Naive thymus-derived CD8-positive, alpha-beta T cell (primary cell): ENCODE measurements around the gene MXI1. TPM values are rescaled to one million over a fixed set of nuclear protein-coding genes. Genes with fewer than 3 reads are reported as not detected.

Experiments used
- ATAC-seq, 2 donors: fragments of 150-1000 bp; cut with Tn5 transposase in 1 of 2; sonication (Bioruptor Pico), chemical (Tn5 transposase) in 1 of 2; 1 replicate in 1 of 2; 2 replicates in 1 of 2; pipeline ENCODE4 v1.10.0; 2021; ENCODE audit warnings: mild to moderate bottlenecking in 2 of 2, moderate library complexity in 2 of 2
- POLR2A ChIA-PET: fragments of 350-600 bp; sonication (Branson Sonifier 250); formaldehyde crosslinking; loops from one replicate; lab custom pipeline; 2021; ENCODE audit warnings: antibody characterized with exemption; lab: Charles Lee
- DNase-seq, 10 donors: peaks; one replicate each; pipeline versions ENCODE4 v3.0.0 to v3.0.0-alpha.2; 2020 to 2022
- H3K27ac Mint-ChIP-seq, 10 donors: one replicate each; pipeline ENCODE4 v1.8.0; 2020 to 2022; ENCODE audit warnings: mild to moderate bottlenecking in 10 of 10, mixed read lengths in 10 of 10, moderate library complexity in 4 of 10, inconsistent platforms in 1 of 10
- H3K27me3 Mint-ChIP-seq, 5 donors: one replicate each; pipeline ENCODE4 v1.8.0; 2021 to 2022; ENCODE audit warnings: mixed read lengths in 5 of 5
- H3K36me3 Mint-ChIP-seq, 3 donors: one replicate each; pipeline ENCODE4 v1.8.0; 2020 to 2022; ENCODE audit warnings: mixed read lengths in 3 of 3, mild to moderate bottlenecking in 2 of 3, inconsistent platforms in 1 of 3
- H3K4me1 Mint-ChIP-seq, 4 donors: one replicate each; pipeline ENCODE4 v1.8.0; 2021 to 2022; ENCODE audit warnings: mixed read lengths in 4 of 4
- H3K4me3 Mint-ChIP-seq, 10 donors: one replicate each; pipeline ENCODE4 v1.8.0; 2020 to 2022; ENCODE audit warnings: mild to moderate bottlenecking in 10 of 10, mixed read lengths in 10 of 10, moderate library complexity in 6 of 10, inconsistent platforms in 1 of 10
- H3K9me3 Mint-ChIP-seq, 9 donors: one replicate each; pipeline ENCODE4 v1.8.0; 2020 to 2022; ENCODE audit warnings: mixed read lengths in 9 of 9, mild to moderate bottlenecking in 3 of 9, inconsistent platforms in 1 of 9, moderate library complexity in 1 of 9
- polyA plus RNA-seq, 3 donors: library from polyadenylated mRNA; unstranded; fragments of 300-500 nt; fragmentation: Illumina TruSeq; gene quantifications; one replicate each; pipeline ENCODE4 v1.2.3, GENCODE V29; 2021
- total RNA-seq, 8 experiments: library from RNA in 2 of 8; stranded (reverse) in 2 of 8; gene quantifications; one replicate each; pipeline ENCODE4 v1.2.3 and lab custom pipeline; 2021 to 2026

The MXI1 gene
- total and polyA plus RNA-seq, 5 experiments from 2014 or later: 18.1 to 37.7 (median 20.9) TPM

- no peak overlapping the region for H3K27ac Mint-ChIP-seq
- H3K36me3 Mint-ChIP-seq: no peaks in the 10 kb centered on the region
- peaks cover 1 to 18% (median 4%) of the 10 kb centered on the region in 5 donors for H3K27me3 Mint-ChIP-seq
- peaks cover 2 to 13% (median 6%) of the 10 kb centered on the region in 9 donors for H3K9me3 Mint-ChIP-seq
- POLR2A ChIA-PET: no interaction called here
- peaks cover 5 to 7% (median 7%) of the 10 kb centered on the region in 4 donors for H3K4me1 Mint-ChIP-seq
- no peak for DNase-seq
- no peak for ATAC-seq
- no peak overlapping the region for H3K4me3 Mint-ChIP-seq
Measured at GRCh38 chr10:110335314-110336064, 128.1 kb downstream of the MXI1 start.

- H3K27me3 Mint-ChIP-seq: peaks cover 1 to 22% (median 4%) of the 10 kb centered on the region in 5 donors
- H3K36me3 Mint-ChIP-seq: no peaks in the 10 kb centered on the region
- no peak for ATAC-seq
- no peak for DNase-seq
- POLR2A ChIA-PET: no interaction called here
- peaks cover 0 to 6% (median 0%) of the 10 kb centered on the region in 9 donors for H3K9me3 Mint-ChIP-seq
- no peak overlapping the region for H3K27ac Mint-ChIP-seq
- no peak overlapping the region for H3K4me3 Mint-ChIP-seq
- H3K4me1 Mint-ChIP-seq: peaks cover 5 to 7% (median 7%) of the 10 kb centered on the region in 4 donors
Measured at GRCh38 chr10:110336111-110336721, 128.8 kb downstream of the MXI1 start.

Other genes with a start within 250 kb of the MXI1 start
- gene ADD3, start 199.6 kb upstream of the MXI1 start, total RNA-seq: 100 to 1,000 TPM; 332 to 358 TPM
- gene ADD3, start 199.6 kb upstream of the MXI1 start, polyA plus RNA-seq: 100 to 1,000 TPM; 356 to 405 (median 359) TPM
- gene SMNDC1, start 97.3 kb downstream of the MXI1 start, total RNA-seq: 10 to 100 TPM; 37.3 to 39.5 TPM
- gene SMNDC1, start 97.3 kb downstream of the MXI1 start, polyA plus RNA-seq: 10 to 100 TPM; 13.0 to 14.5 (median 13.0) TPM